ENCODE measurements around the gene CDH3. TPM values are rescaled to one million over a fixed set of nuclear protein-coding genes. Genes with fewer than 3 reads are reported as not detected.

CDH3 gene
- total RNA-seq, 4 donors from 2014 or later, result 1.1 to 5.0 (median 3.2) TPM

DNA sequence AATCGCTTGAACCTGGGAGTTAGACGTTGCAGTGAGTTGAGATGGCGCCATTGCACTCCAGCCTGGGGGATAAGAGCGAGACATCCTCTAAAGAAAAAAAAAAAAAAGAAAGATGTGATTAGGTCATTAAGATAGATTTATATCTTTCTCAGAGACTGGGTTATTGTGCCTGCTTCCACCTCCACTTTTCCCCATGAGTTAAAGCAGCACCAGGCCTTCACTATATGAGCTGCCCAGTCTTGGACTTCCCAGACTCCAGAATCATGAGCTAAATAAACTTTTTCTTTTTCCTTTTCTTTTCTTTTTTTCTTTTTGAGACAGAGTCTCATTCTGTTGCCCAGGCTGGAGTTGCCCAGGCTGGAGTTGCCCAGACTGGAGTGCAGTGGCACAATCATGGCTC, 72.6 kb downstream of the CDH3 start:
- Histone ChIP-seq H3K27me3 (no peaks in the 10 kb centered on the region), H3K4me3 (replicated peaks in 1 of 3) (no peak overlapping the region), H3K9me3 (no peaks in the 10 kb centered on the region), H3K27ac (no peak overlapping the region), H3K36me3 (no peaks in the 10 kb centered on the region), H3K4me1 (no peaks in the 10 kb centered on the region)
- 95 to 99% methylated on average over 4 of the region's 4 CpGs for WGBS, 2 donors
- intact Hi-C loops (cut with DNase I), result no loop called here
- DNase-seq, result no peak
- TF ChIP-seq, protein P1, sequence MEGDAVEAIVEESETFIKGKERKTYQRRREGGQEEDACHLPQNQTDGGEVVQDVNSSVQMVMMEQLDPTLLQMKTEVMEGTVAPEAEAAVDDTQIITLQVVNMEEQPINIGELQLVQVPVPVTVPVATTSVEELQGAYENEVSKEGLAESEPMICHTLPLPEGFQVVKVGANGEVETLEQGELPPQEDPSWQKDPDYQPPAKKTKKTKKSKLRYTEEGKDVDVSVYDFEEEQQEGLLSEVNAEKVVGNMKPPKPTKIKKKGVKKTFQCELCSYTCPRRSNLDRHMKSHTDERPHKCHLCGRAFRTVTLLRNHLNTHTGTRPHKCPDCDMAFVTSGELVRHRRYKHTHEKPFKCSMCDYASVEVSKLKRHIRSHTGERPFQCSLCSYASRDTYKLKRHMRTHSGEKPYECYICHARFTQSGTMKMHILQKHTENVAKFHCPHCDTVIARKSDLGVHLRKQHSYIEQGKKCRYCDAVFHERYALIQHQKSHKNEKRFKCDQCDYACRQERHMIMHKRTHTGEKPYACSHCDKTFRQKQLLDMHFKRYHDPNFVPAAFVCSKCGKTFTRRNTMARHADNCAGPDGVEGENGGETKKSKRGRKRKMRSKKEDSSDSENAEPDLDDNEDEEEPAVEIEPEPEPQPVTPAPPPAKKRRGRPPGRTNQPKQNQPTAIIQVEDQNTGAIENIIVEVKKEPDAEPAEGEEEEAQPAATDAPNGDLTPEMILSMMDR (IDR thresholded peaks at IDR 0.05), result no peak
- TF ChIP-seq POLR2A (IDR thresholded peaks at IDR 0.05), result no peak

DNA sequence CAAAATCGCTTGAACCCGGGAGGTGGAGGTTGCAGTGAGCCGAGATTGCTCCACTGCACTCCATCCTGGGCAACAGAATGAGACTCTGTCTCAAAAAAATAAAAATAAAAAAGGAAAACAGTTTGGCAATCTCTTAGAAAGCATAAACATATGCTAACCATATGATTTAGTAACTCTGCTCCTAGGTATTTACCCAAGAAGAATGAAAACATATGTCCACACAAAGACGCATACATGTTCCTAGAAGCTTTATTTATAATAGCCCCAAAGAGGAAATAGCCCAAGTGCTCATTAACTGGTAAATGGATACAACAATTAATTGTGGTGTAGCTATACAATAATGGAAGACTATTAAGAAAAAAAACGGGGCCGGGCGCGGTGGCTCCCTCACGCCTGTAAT, 73.5 kb downstream of the CDH3 start:
- WGBS, 2 donors, result 91 to 92% methylated on average over 9 of the region's 9 CpGs
- no peaks in the 10 kb centered on the region for H3K36me3 ChIP-seq
- no peaks in the 10 kb centered on the region for H3K27me3 ChIP-seq
- H3K9me3 ChIP-seq, result no peaks in the 10 kb centered on the region
- no peak for DNase-seq
- no peak overlapping the region for H3K4me3 ChIP-seq (replicated peaks in 1 of 3)
- no peak for TF ChIP-seq POLR2A (IDR thresholded peaks at IDR 0.05)
- TF ChIP-seq, protein P1 (IDR thresholded peaks at IDR 0.05), result no peak
- intact Hi-C loops (cut with DNase I), result no loop called here
- no peaks in the 10 kb centered on the region for H3K4me1 ChIP-seq
- H3K27ac ChIP-seq, result no peak overlapping the region

DNA sequence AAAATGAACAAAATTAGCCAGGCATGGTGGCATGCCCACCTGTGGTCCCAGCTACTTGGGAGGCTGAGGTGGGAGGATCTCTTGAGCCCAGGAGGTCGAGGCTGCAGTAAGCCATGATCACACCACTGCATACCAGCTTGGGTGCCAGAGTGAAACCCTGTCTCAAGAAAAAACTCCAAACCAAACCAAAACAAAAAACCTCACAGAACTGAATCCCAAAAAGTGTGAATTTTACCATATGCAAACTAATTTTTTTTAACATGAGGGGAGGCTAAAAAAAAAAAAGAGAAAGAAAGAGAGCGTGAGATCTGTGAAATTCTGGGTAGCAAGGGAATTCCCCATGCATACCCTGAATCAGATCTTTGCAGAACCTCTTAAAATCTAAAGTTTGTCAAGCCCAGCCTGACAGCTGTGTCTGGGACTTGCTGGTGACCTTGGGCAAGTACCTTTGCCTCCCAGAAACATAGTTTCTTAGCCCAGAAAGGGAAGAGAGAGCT, 74.9 kb downstream of the CDH3 start:
- H3K36me3 ChIP-seq, result no peaks in the 10 kb centered on the region
- intact Hi-C loops (cut with DNase I), result no loop called here
- H3K27me3 ChIP-seq, result no peaks in the 10 kb centered on the region
- TF ChIP-seq, protein P1 (IDR thresholded peaks at IDR 0.05), result no peak
- no peak for TF ChIP-seq POLR2A (IDR thresholded peaks at IDR 0.05)
- DNase-seq, result no peak
- WGBS, 2 donors, result 82 to 87% methylated on average over 2 of the region's 2 CpGs
- no peaks in the 10 kb centered on the region for H3K9me3 ChIP-seq
- H3K4me3 ChIP-seq (replicated peaks in 1 of 3), result no peak overlapping the region
- H3K4me1 ChIP-seq, result no peaks in the 10 kb centered on the region
- H3K27ac ChIP-seq, result no peak overlapping the region

DNA sequence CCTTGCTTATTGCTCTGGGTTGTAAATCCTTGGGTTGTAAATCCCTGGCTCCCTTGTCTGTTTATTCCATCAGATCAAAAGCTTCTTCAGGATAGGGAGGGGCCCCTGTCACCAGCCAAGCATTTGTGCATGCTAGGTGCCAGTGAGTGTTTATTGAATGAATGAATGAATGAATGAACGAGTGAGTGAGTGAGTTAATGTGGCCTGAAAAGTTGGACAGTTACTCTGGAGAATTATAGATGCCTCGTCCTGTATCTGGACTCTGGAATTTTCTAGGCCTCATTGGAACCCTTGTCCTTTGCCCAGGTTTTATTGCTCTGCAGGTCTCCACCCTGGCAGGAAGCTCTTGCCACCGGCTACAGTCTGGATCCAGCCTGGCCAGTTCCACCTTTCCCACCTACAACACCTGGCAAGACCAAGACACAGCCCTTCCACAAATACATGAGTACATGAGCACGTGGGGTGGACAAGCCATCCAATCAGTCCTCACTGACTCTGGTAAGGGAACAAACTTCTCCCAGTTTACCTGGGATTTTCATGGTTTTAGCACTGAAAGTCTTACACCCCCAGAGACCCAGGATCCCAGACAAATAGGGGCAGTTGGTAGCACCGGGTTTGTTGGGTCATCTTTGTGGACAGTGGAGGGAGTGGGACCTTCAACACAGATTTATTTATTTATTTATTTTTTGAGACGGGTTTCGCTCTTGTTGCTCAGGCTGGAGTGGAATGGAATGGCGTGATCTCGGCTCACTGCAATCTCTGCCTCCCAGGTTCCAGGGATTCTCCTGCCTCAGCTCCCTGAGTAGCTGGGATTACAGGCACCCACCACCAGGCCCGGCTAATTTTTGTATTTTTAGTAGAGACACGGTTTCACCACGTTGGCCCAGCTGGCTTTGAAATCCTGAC, 77.3 kb downstream of the CDH3 start:
- intact Hi-C loops (cut with DNase I), result no loop called here
- H3K36me3 ChIP-seq, result no peaks in the 10 kb centered on the region
- TF ChIP-seq, protein P1 (IDR thresholded peaks at IDR 0.05), result no peak
- no peak for TF ChIP-seq POLR2A (IDR thresholded peaks at IDR 0.05)

DNA sequence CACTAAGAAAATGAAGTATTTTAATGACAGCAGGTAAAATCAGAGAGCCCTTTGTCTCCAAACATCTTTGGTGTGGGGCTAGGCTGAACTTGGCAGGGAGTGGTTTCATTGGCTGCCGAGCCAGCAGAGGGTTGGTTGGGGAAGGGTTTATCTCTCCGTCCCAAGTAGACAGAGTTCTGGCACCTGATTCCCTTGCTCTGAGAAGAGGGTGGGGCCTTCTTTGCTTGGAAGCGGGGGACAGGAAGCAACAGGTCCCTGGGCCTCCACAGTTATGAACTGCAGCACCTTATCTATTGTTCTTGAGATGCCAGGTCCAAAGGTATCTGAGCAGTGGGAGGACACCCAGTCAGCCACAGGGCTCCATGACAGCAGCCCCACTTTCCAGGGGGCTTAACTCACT, 79.7 kb downstream of the CDH3 start:
- DNase-seq, result no peak
- TF ChIP-seq, protein P1 (IDR thresholded peaks at IDR 0.05), result no peak
- no peak for TF ChIP-seq POLR2A (IDR thresholded peaks at IDR 0.05)
- no peak overlapping the region for H3K4me3 ChIP-seq (replicated peaks in 1 of 3)
- H3K27ac ChIP-seq, result no peak overlapping the region
- intact Hi-C loops (cut with DNase I), result no loop called here
- no peaks in the 10 kb centered on the region for H3K27me3 ChIP-seq
- H3K9me3 ChIP-seq, result no peaks in the 10 kb centered on the region
- H3K4me1 ChIP-seq, result no peaks in the 10 kb centered on the region
- 50 to 79% methylated on average over 1 to 3 of the region's 3 CpGs for WGBS, 2 donors
- no peaks in the 10 kb centered on the region for H3K36me3 ChIP-seq

More for the DNA sequence above, 77.3 kb downstream of the CDH3 start:
- H3K4me1 ChIP-seq, result no peaks in the 10 kb centered on the region
- H3K27me3 ChIP-seq, result no peaks in the 10 kb centered on the region
- no peak overlapping the region for H3K27ac ChIP-seq
- DNase-seq, result no peak
- H3K4me3 ChIP-seq (replicated peaks in 1 of 3), result no peak overlapping the region
- WGBS, 2 donors, result 76 to 77% methylated on average over 12 of the region's 12 CpGs
- no peaks in the 10 kb centered on the region for H3K9me3 ChIP-seq
